Dendritic cell treated with granulocyte-macrophage colony-stimulating factor and Interleukin-4, amounts not matched to agents 40 ng/mL and 50 ng/mL, for 4 days (primary cell): ENCODE results near the gene LCP2.
"Not testable (repeated sequence)": the region's sequence is repeated elsewhere in the genome, so short reads cannot be mapped to it uniquely, and the experiment has no call there.

Experiments
- H3K27ac Mint-ChIP-seq: one replicate; pipeline ENCODE4 v1.8.0; 2022; ENCODE audit warnings: mild to moderate bottlenecking, mixed read lengths
- H3K27me3 Mint-ChIP-seq: one replicate; pipeline ENCODE4 v1.8.0; 2022; ENCODE audit warnings: mild to moderate bottlenecking, mixed read lengths
- H3K36me3 Mint-ChIP-seq: one replicate; pipeline ENCODE4 v1.8.0; 2022; ENCODE audit warnings: low read depth, mixed read lengths
- H3K4me1 Mint-ChIP-seq: one replicate; pipeline ENCODE4 v1.8.0; 2022; ENCODE audit warnings: low read depth, mixed read lengths
- H3K4me3 Mint-ChIP-seq: one replicate; pipeline ENCODE4 v1.8.0; 2022; ENCODE audit warnings: mild to moderate bottlenecking, moderate library complexity, mixed read lengths
- H3K9me3 Mint-ChIP-seq: one replicate; pipeline ENCODE4 v1.8.0; 2022; ENCODE audit warnings: mixed read lengths
- intact Hi-C: fragments of 100-400 bp; cut with micrococcal nuclease; formaldehyde crosslinking; loops from one replicate; pipeline ENCODE4 v1.15.0; 2022

The LCP2 gene

GRCh38 chr5:170252109-170252508 lies 45.5 kb downstream of the LCP2 start:
- H3K9me3 Mint-ChIP-seq = no peaks in the 10 kb centered on the region
- H3K36me3 Mint-ChIP-seq = peaks cover 100% of the 10 kb centered on the region
- intact Hi-C loops = no loop called here
- H3K27me3 Mint-ChIP-seq = no peaks in the 10 kb centered on the region
- no peak overlapping the region for H3K4me3 Mint-ChIP-seq
- H3K4me1 Mint-ChIP-seq = peaks cover 16% of the 10 kb centered on the region
- H3K27ac Mint-ChIP-seq = no peak overlapping the region

- H3K36me3 Mint-ChIP-seq = peaks cover 100% of the 10 kb centered on the region
- H3K4me1 Mint-ChIP-seq = peaks cover 10% of the 10 kb centered on the region
- H3K9me3 Mint-ChIP-seq = peaks cover under 1% of the 10 kb centered on the region
- intact Hi-C loops = no loop called here
- H3K27ac Mint-ChIP-seq = no peak overlapping the region
- no peak overlapping the region for H3K4me3 Mint-ChIP-seq
- no peaks in the 10 kb centered on the region for H3K27me3 Mint-ChIP-seq
Measured at GRCh38 chr5:170251462-170251861, 46.1 kb downstream of the LCP2 start.

GRCh38 chr5:170250810-170251317 lies 46.7 kb downstream of the LCP2 start:
- no peak overlapping the region for H3K27ac Mint-ChIP-seq
- H3K4me3 Mint-ChIP-seq = no peak overlapping the region
- peaks cover 10% of the 10 kb centered on the region for H3K4me1 Mint-ChIP-seq

GRCh38 chr5:170249355-170249754 lies 48.2 kb downstream of the LCP2 start:
- Mint-ChIP-seq H3K36me3 (peaks cover 98% of the 10 kb centered on the region), H3K27me3 (no peaks in the 10 kb centered on the region), H3K9me3 (peaks cover 18% of the 10 kb centered on the region), H3K4me3 (no peak overlapping the region), H3K4me1 (peaks cover 7% of the 10 kb centered on the region), H3K27ac (no peak overlapping the region)
- intact Hi-C loops = no loop called here

More at GRCh38 chr5:170250810-170251317, 46.7 kb downstream of the LCP2 start:
- Mint-ChIP-seq H3K27me3 (no peaks in the 10 kb centered on the region), H3K9me3 (peaks cover 6% of the 10 kb centered on the region), H3K36me3 (peaks cover 100% of the 10 kb centered on the region)
- intact Hi-C loops = no loop called here

- H3K4me1 Mint-ChIP-seq, H3K4me3 Mint-ChIP-seq, H3K27ac Mint-ChIP-seq, intact Hi-C loops, H3K27me3 Mint-ChIP-seq: not testable (repeated sequence)
- H3K9me3 Mint-ChIP-seq = peaks cover 20% of the 10 kb centered on the region
- H3K36me3 Mint-ChIP-seq = peaks cover 93% of the 10 kb centered on the region
Measured at GRCh38 chr5:170248931-170249227, 48.7 kb downstream of the LCP2 start.

GRCh38 chr5:170248172-170248930 lies 49.2 kb downstream of the LCP2 start:
- intact Hi-C loops = no loop called here
- Mint-ChIP-seq H3K9me3 (peaks cover 20% of the 10 kb centered on the region), H3K36me3 (peaks cover 88% of the 10 kb centered on the region), H3K4me3 (no peak overlapping the region), H3K4me1 (peaks cover 5% of the 10 kb centered on the region), H3K27ac (no peak overlapping the region), H3K27me3 (no peaks in the 10 kb centered on the region)

GRCh38 chr5:170247363-170247762 lies 50.2 kb downstream of the LCP2 start:
- peaks cover 78% of the 10 kb centered on the region for H3K36me3 Mint-ChIP-seq
- H3K4me3 Mint-ChIP-seq = no peak overlapping the region
- peaks cover 20% of the 10 kb centered on the region for H3K9me3 Mint-ChIP-seq
- H3K27me3 Mint-ChIP-seq = no peaks in the 10 kb centered on the region
- intact Hi-C loops = no loop called here
- H3K27ac Mint-ChIP-seq = no peak overlapping the region
- peaks cover 5% of the 10 kb centered on the region for H3K4me1 Mint-ChIP-seq

- H3K27ac Mint-ChIP-seq = no peak overlapping the region
- peaks cover 5% of the 10 kb centered on the region for H3K4me1 Mint-ChIP-seq
- H3K9me3 Mint-ChIP-seq = peaks cover 20% of the 10 kb centered on the region
- no peaks in the 10 kb centered on the region for H3K27me3 Mint-ChIP-seq
- intact Hi-C loops = no loop called here
- H3K36me3 Mint-ChIP-seq = peaks cover 67% of the 10 kb centered on the region
- no peak overlapping the region for H3K4me3 Mint-ChIP-seq
Measured at GRCh38 chr5:170246126-170246870, 51.3 kb downstream of the LCP2 start.

- H3K27ac Mint-ChIP-seq, H3K4me1 Mint-ChIP-seq, H3K4me3 Mint-ChIP-seq, H3K27me3 Mint-ChIP-seq, intact Hi-C loops: not testable (repeated sequence)
- peaks cover 20% of the 10 kb centered on the region for H3K9me3 Mint-ChIP-seq
- H3K36me3 Mint-ChIP-seq = peaks cover 59% of the 10 kb centered on the region
Measured at GRCh38 chr5:170245436-170245835, 52.1 kb downstream of the LCP2 start.

- intact Hi-C loops = no loop called here
- H3K9me3 Mint-ChIP-seq = no peaks in the 10 kb centered on the region
- H3K4me1 Mint-ChIP-seq = no peaks in the 10 kb centered on the region
- no peak overlapping the region for H3K27ac Mint-ChIP-seq
- H3K36me3 Mint-ChIP-seq = no peaks in the 10 kb centered on the region
- no peak overlapping the region for H3K4me3 Mint-ChIP-seq
- no peaks in the 10 kb centered on the region for H3K27me3 Mint-ChIP-seq
Measured at GRCh38 chr5:170238456-170239196, 59.0 kb downstream of the LCP2 start.

- H3K36me3 Mint-ChIP-seq = no peaks in the 10 kb centered on the region
- intact Hi-C loops = no loop called here
- H3K9me3 Mint-ChIP-seq = no peaks in the 10 kb centered on the region
- H3K27ac Mint-ChIP-seq = no peak overlapping the region
- H3K4me1 Mint-ChIP-seq = no peaks in the 10 kb centered on the region
- H3K4me3 Mint-ChIP-seq = no peak overlapping the region
- H3K27me3 Mint-ChIP-seq = no peaks in the 10 kb centered on the region
Measured at GRCh38 chr5:170235876-170236864, 61.4 kb downstream of the LCP2 start.

- intact Hi-C loops = no loop called here
- H3K27me3 Mint-ChIP-seq = no peaks in the 10 kb centered on the region
- H3K9me3 Mint-ChIP-seq = no peaks in the 10 kb centered on the region
- H3K27ac Mint-ChIP-seq = no peak overlapping the region
- no peaks in the 10 kb centered on the region for H3K36me3 Mint-ChIP-seq
- no peak overlapping the region for H3K4me3 Mint-ChIP-seq
- no peaks in the 10 kb centered on the region for H3K4me1 Mint-ChIP-seq
Measured at GRCh38 chr5:170233358-170233892, 64.2 kb downstream of the LCP2 start.

- Mint-ChIP-seq H3K27ac (no peak within 1 kb of the TSS), H3K4me3 (no peak within 1 kb of the TSS), H3K9me3 (no peaks in the 10 kb centered on the region), H3K36me3 (no peaks in the 10 kb centered on the region), H3K4me1 (no peaks in the 10 kb centered on the region), H3K27me3 (no peaks in the 10 kb centered on the region)
- intact Hi-C loops = no loop called here
Measured at GRCh38 chr5:170232786-170233185, 64.8 kb downstream of the LCP2 start, which contains the start of gene C5orf58. Gene C5orf58 (plus strand): TSS chr5:170232985. CDS start chr5:170234977, 1,992 bp downstream.
